Lower lobe of right lung (tissue), 2 donors: ENCODE data around the gene EAPP. TPM values are rescaled to one million over a fixed set of nuclear protein-coding genes. Genes with fewer than 3 reads are reported as not detected.
A peak's percentile ranks its signal among the peaks of the same experiment; 100 is the strongest.
"Not testable (repeated sequence)": the region's sequence is repeated elsewhere in the genome, so short reads cannot be mapped to it uniquely, and the experiment has no call there.

Experiments
- ATAC-seq, 2 donors: fragments of 200-7000 bp; cut with Tn5 transposase; one replicate each; pipeline ENCODE4 v1.9.1; 2020 to 2022; ENCODE audit warnings: mild to moderate bottlenecking in 2 of 2, moderate library complexity in 2 of 2
- DNase-seq: peaks from one replicate; pipeline ENCODE4 v3.0.0-alpha.2; 2020
- H3K27ac ChIP-seq: fragments of 200-600 bp; one replicate; pipeline ENCODE4 v1.8.0; 2022
- H3K27me3 ChIP-seq: fragments of 200-600 bp; one replicate; pipeline ENCODE4 v1.8.0; 2022; ENCODE audit warnings: low read depth
- H3K36me3 ChIP-seq: fragments of 200-600 bp; one replicate; pipeline ENCODE4 v1.8.0; 2022; ENCODE audit warnings: mild to moderate bottlenecking
- H3K4me1 ChIP-seq: fragments of 200-600 bp; one replicate; pipeline ENCODE4 v1.8.0; 2022
- H3K4me3 ChIP-seq: fragments of 200-600 bp; one replicate; pipeline ENCODE4 v1.8.0; 2022; ENCODE audit warnings: mild to moderate bottlenecking
- H3K9me3 ChIP-seq: fragments of 200-600 bp; one replicate; pipeline ENCODE4 v1.8.0; 2022
- CTCF ChIP-seq: fragments of 200-600 bp; IDR thresholded peaks from one replicate; pipeline ENCODE4 v1.8.0; 2022; ENCODE audit warnings: antibody characterized with exemption, mild to moderate bottlenecking
- intact Hi-C: fragments of 100-400 bp; cut with DNase I; formaldehyde crosslinking; loops from one replicate; pipeline ENCODE4 v1.11.0; 2022
- total RNA-seq: library from RNA; stranded (reverse); fragmentation: NEBNext Ultra II Directional; extraction: Animal tissue kit (Norgen Biotek cat#: 25700); gene quantifications from one replicate; pipeline ENCODE4 v1.2.1, GENCODE V29; 2021
- donor health status: DM: no; HTN: yes; CAD: no; lungs with severe emphysema.

The EAPP gene
- total RNA-seq, 1 donor from 2014 or later = 28.8 TPM

GRCh38 chr14:34538871-34539406 lies 562 bp downstream of the EAPP start:
- no peak for DNase-seq
- H3K4me3 ChIP-seq = peak overlapping the region; percentile 79
- no peaks in the 10 kb centered on the region for H3K9me3 ChIP-seq
- peak overlapping the region; percentile 97 for H3K27ac ChIP-seq
- peak in 1 of 2 donors; percentile 11 for ATAC-seq
- H3K4me1 ChIP-seq = peaks cover 18% of the 10 kb centered on the region
- TF ChIP-seq CTCF = no peak
- H3K27me3 ChIP-seq = no peaks in the 10 kb centered on the region
- peaks cover 36% of the 10 kb centered on the region for H3K36me3 ChIP-seq
- intact Hi-C loops = no loop called here

- DNase-seq, H3K27me3 ChIP-seq, intact Hi-C loops, H3K9me3 ChIP-seq, ATAC-seq, H3K27ac ChIP-seq: not testable (repeated sequence)
- H3K4me1 ChIP-seq = peaks cover 18% of the 10 kb centered on the region
- H3K4me3 ChIP-seq = peak overlapping the region; percentile 79
- H3K36me3 ChIP-seq = peaks cover 44% of the 10 kb centered on the region
These were observed 1.4 kb downstream of the EAPP start for GRCh38 chr14:34538096-34538495.

GRCh38 chr14:34537677-34538009 lies 1.9 kb downstream of the EAPP start:
- H3K27ac ChIP-seq = no peak overlapping the region
- DNase-seq = no peak
- peaks cover 49% of the 10 kb centered on the region for H3K36me3 ChIP-seq
- H3K4me3 ChIP-seq = peak overlapping the region; percentile 79
- no peak for TF ChIP-seq CTCF
- ATAC-seq = no peak
- H3K9me3 ChIP-seq = no peaks in the 10 kb centered on the region
- peaks cover 18% of the 10 kb centered on the region for H3K4me1 ChIP-seq
- H3K27me3 ChIP-seq = no peaks in the 10 kb centered on the region
- intact Hi-C loops = no loop called here

- intact Hi-C loops = no loop called here
These were observed 2.4 kb downstream of the EAPP start for GRCh38 chr14:34536951-34537676.

GRCh38 chr14:34527591-34527990 lies 11.9 kb downstream of the EAPP start:
- TF ChIP-seq CTCF = no peak
- Histone ChIP-seq H3K9me3 (no peaks in the 10 kb centered on the region), H3K36me3 (peaks cover 100% of the 10 kb centered on the region), H3K4me3 (no peak overlapping the region), H3K27me3 (no peaks in the 10 kb centered on the region), H3K4me1 (no peaks in the 10 kb centered on the region), H3K27ac (no peak overlapping the region)
- DNase-seq (no peak), ATAC-seq (no peak)
- intact Hi-C loops = no loop called here

More at GRCh38 chr14:34536951-34537676, 2.4 kb downstream of the EAPP start:
- ATAC-seq = no peak
- no peak for DNase-seq
- Histone ChIP-seq H3K36me3 (peaks cover 54% of the 10 kb centered on the region), H3K27ac (no peak overlapping the region), H3K9me3 (no peaks in the 10 kb centered on the region), H3K4me3 (no peak overlapping the region), H3K4me1 (peaks cover 18% of the 10 kb centered on the region), H3K27me3 (no peaks in the 10 kb centered on the region)
- TF ChIP-seq CTCF = no peak

- H3K36me3 ChIP-seq = peaks cover 100% of the 10 kb centered on the region
These were observed 15.3 kb downstream of the EAPP start for GRCh38 chr14:34524216-34524615.

More at GRCh38 chr14:34524216-34524615, 15.3 kb downstream of the EAPP start:
- H3K27ac ChIP-seq, DNase-seq, H3K27me3 ChIP-seq, H3K4me1 ChIP-seq, ATAC-seq, H3K9me3 ChIP-seq, H3K4me3 ChIP-seq, intact Hi-C loops: not testable (repeated sequence)
